Ishikawa (cell line): ENCODE measurements around the gene LSMEM2.

Source experiments
- CEBPB ChIP-seq: IDR thresholded peaks from 2 replicates; pipeline ENCODE4 v1.6.1; 2012
- CREB1 ChIP-seq: IDR thresholded peaks from 2 replicates; pipeline ENCODE4 v1.6.1; 2012; ENCODE audit warnings: low read depth
- EGR1 ChIP-seq: IDR thresholded peaks from 2 replicates; pipeline ENCODE4 v1.6.1; 2012
- EP300 ChIP-seq: IDR thresholded peaks from 2 replicates; pipeline ENCODE4 v1.6.1; 2012; ENCODE audit warnings: borderline replicate concordance
- FOXM1 ChIP-seq: IDR thresholded peaks from 2 replicates; pipeline ENCODE4 v1.6.1; 2012; ENCODE audit warnings: low read depth, borderline replicate concordance
- NFIC ChIP-seq: IDR thresholded peaks from 2 replicates; pipeline ENCODE4 v1.6.1; 2012
- RAD21 ChIP-seq: IDR thresholded peaks from 2 replicates; pipeline ENCODE4 v1.6.1; 2012; ENCODE audit warnings: low read depth
- REST ChIP-seq: IDR thresholded peaks from 2 replicates; pipeline ENCODE4 v1.6.1; 2012; ENCODE audit warnings: low read depth, mild to moderate bottlenecking
- TAF1 ChIP-seq: IDR thresholded peaks from 2 replicates; pipeline ENCODE4 v1.6.1; 2012; ENCODE audit warnings: low read depth, mild to moderate bottlenecking
- TCF12 ChIP-seq: IDR thresholded peaks from 2 replicates; pipeline ENCODE4 v1.6.1; 2012; ENCODE audit warnings: low read depth
- TEAD4 ChIP-seq: IDR thresholded peaks from 2 replicates; pipeline ENCODE4 v1.6.1; 2012
- USF1 ChIP-seq: IDR thresholded peaks from 2 replicates; pipeline ENCODE4 v1.6.1; 2012
- YY1 ChIP-seq: IDR thresholded peaks from 2 replicates; pipeline ENCODE4 v1.6.1; 2012; ENCODE audit warnings: low read depth
- ZBTB7A ChIP-seq: IDR thresholded peaks from 2 replicates; pipeline ENCODE4 v1.6.1; 2012; ENCODE audit warnings: low read depth
- TF ChIP-seq, protein P1 (sequence below): IDR thresholded peaks from 2 replicates; pipeline ENCODE4 v1.6.1; 2012

LSMEM2 gene

DNA sequence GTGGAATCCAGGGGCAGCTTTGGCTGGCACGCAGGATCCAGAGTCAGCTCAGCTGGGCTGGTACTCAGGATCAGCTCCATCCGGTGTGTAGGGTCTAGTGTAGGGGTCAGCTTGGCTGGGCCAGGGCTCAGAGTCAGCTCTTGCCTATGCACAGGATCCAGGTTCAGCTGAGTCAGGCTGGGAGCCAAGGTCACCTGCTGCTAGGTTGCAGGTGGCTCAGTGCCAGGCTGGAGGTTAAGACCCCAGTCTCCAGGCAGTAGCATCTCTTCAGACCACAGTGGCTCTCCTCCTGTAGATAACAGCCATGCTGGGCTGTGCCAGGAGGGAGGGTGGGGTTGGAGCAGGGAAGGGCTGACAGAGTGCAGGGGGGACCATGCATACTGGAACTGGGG, 18.5 kb downstream of the LSMEM2 start:
- TF ChIP-seq FOXM1, result no peak
- TF ChIP-seq CREB1, result no peak
- TF ChIP-seq TAF1, result no peak
- TF ChIP-seq TEAD4, result no peak
- TF ChIP-seq, protein P1, sequence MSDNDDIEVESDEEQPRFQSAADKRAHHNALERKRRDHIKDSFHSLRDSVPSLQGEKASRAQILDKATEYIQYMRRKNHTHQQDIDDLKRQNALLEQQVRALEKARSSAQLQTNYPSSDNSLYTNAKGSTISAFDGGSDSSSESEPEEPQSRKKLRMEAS, result no peak
- no peak for TF ChIP-seq CEBPB
- no peak for TF ChIP-seq REST
- no peak for TF ChIP-seq EP300
- no peak for TF ChIP-seq USF1
- no peak for TF ChIP-seq ZBTB7A
- no peak for TF ChIP-seq RAD21
- TF ChIP-seq TCF12, result no peak
- no peak for TF ChIP-seq YY1
- TF ChIP-seq EGR1, result no peak
- no peak for TF ChIP-seq NFIC

GRCh38 chr3:50297896-50298725, 19.2 kb downstream of the LSMEM2 start:
- no peak for TF ChIP-seq EP300
- no peak for TF ChIP-seq TEAD4
- no peak for TF ChIP-seq ZBTB7A
- TF ChIP-seq REST, result no peak
- no peak for TF ChIP-seq CREB1
- TF ChIP-seq FOXM1, result no peak
- no peak for TF ChIP-seq EGR1
- TF ChIP-seq, protein P1, result no peak
- no peak for TF ChIP-seq NFIC
- no peak for TF ChIP-seq YY1

DNA sequence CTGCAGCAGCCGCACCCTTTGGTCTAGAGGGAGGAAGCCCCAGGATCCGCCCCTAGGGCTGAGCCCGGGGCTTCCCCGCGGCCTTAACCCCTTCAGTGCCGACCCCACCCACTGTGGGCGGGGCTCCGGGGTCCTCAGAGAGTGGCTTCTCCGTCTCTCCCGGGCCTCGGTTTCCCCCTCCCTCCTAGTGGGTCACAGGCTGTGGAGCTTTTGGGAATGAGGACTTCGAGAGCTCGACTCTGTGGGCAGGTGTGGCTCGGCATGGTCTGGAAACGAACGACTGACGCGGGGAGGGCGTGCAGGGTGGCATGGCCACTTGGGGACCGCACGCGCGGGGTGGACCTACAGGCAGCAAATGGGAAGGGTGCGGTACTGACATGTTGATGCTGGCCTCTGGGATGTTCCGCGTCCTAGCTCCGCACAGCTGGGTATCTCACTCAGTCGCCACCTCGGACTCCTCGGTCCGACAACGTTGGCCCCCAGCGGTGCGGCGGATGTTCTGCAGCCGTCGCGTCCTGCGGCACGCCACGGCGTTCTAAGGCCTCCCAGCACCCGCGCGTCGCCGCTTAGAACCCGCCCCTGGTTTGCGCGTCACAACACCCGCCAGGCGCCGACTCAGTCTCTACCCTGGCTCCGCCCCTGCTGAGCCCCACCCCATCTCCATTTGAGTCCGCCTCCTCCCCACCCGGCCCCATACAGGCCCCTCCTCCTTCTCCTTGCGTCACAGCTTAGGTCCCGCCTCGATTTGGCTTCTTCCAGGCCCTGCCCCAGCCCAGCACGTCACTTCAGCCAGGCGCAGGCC, 20.1 kb downstream of the LSMEM2 start, which contains the start of the genes HYAL3 and NAA80:
HYAL3 (minus strand) TSS at position 570 of the 802 bp plus-strand sequence. CDS start 3,803 bp downstream, outside the sequence.
NAA80 (minus strand) TSS at position 570 of the 802 bp plus-strand sequence. CDS start 1,942 bp downstream, outside the sequence.
- peak; percentile 35; the same call in 1 of the 2 replicates for TF ChIP-seq EP300
- no peak for TF ChIP-seq CEBPB
- 0 out of 2 replicates have a peak, but pooled peaks have one; percentile 49 for TF ChIP-seq YY1
- no peak; the same call in 1 of the 2 replicates for TF ChIP-seq TAF1
- 0 out of 2 replicates have a peak, but pooled peaks have one; percentile 11 for TF ChIP-seq CREB1
- TF ChIP-seq, protein P1, result peak; percentile 80
- TF ChIP-seq NFIC, result no peak
- peak; percentile 31; the same call in 1 of the 2 replicates for TF ChIP-seq TEAD4

GRCh38 chr3:50299638-50299928, 20.7 kb downstream of the LSMEM2 start:
- TF ChIP-seq, protein P1, result no peak
- no peak for TF ChIP-seq EP300
- TF ChIP-seq ZBTB7A, result no peak
- no peak for TF ChIP-seq RAD21
- 0 out of 2 replicates have a peak, but pooled peaks have one; percentile 2 for TF ChIP-seq CREB1
- TF ChIP-seq CEBPB, result no peak
- TF ChIP-seq REST, result no peak
- no peak for TF ChIP-seq TAF1
- TF ChIP-seq EGR1, result no peak
- no peak for TF ChIP-seq YY1
- TF ChIP-seq USF1, result 0 out of 2 replicates have a peak, but pooled peaks have one; percentile 24
